GM18907 (cell line): ENCODE measurements around the gene CADPS.

Experiments
- ATAC-seq: cut with Tn5 transposase; IDR thresholded peaks from one replicate; pipeline ENCODE4 v1.9.1; 2021; ENCODE audit warnings: mild to moderate bottlenecking, moderate library complexity; ENCODE audit not compliant: unreplicated experiment

CADPS gene

GRCh38 chr3:62365391-62366125 lies 509.7 kb downstream of the CADPS start:
- ATAC-seq, result no peak

- no peak for ATAC-seq
These were observed 511.0 kb downstream of the CADPS start for GRCh38 chr3:62364191-62364590.

GRCh38 chr3:62363275-62363674 lies 511.9 kb downstream of the CADPS start:
- no peak for ATAC-seq

- ATAC-seq, result peak; percentile 39
These were observed 513.4 kb downstream of the CADPS start for GRCh38 chr3:62361824-62362223.

- ATAC-seq, result peak; percentile 98
These were observed 514.0 kb downstream of the CADPS start for GRCh38 chr3:62361261-62361660.

GRCh38 chr3:62359531-62359930 lies 515.7 kb downstream of the CADPS start:
- no peak for ATAC-seq

GRCh38 chr3:62356356-62356755 lies 518.9 kb downstream of the CADPS start:
- no peak for ATAC-seq

GRCh38 chr3:62355703-62356102 lies 519.5 kb downstream of the CADPS start:
- ATAC-seq, result no peak
